Subcutaneous abdominal adipose tissue (tissue), 5 donors: ENCODE measurements around the gene AMER3.

ENCODE experiments used
- H3K27ac ChIP-seq: one replicate; pipeline ENCODE4 v1.7.0; 2013; ENCODE audit warnings: low read depth, mild to moderate bottlenecking, inconsistent platforms, low read length, moderate library complexity
- H3K27me3 ChIP-seq, 5 donors: one replicate each; pipeline ENCODE4 v1.7.0; 2013; ENCODE audit warnings: low read length in 5 of 5, inconsistent platforms in 1 of 5; ENCODE audit not compliant: control insufficient read depth in 5 of 5, insufficient read depth in 4 of 5
- H3K36me3 ChIP-seq, 5 donors: one replicate each; pipeline ENCODE4 v1.7.0; 2013; ENCODE audit warnings: low read length in 5 of 5; ENCODE audit not compliant: control insufficient read depth in 5 of 5, insufficient read depth in 5 of 5
- H3K4me1 ChIP-seq, 5 donors: one replicate each; pipeline ENCODE4 v1.7.0; 2013; ENCODE audit warnings: low read length in 5 of 5, mild to moderate bottlenecking in 3 of 5, moderate library complexity in 1 of 5; ENCODE audit not compliant: control insufficient read depth in 5 of 5, insufficient read depth in 5 of 5
- H3K4me3 ChIP-seq, 5 donors: one replicate each; pipeline ENCODE4 v1.7.0; 2013; ENCODE audit warnings: low read length in 5 of 5, low read depth in 1 of 5
- H3K9ac ChIP-seq, 5 donors: one replicate each; pipeline ENCODE4 v1.7.0; 2013; ENCODE audit warnings: low read length in 5 of 5, mild to moderate bottlenecking in 4 of 5, moderate library complexity in 3 of 5
- H3K9me3 ChIP-seq, 5 donors: one replicate each; pipeline ENCODE4 v1.7.0; 2013; ENCODE audit warnings: low read length in 5 of 5; ENCODE audit not compliant: control insufficient read depth in 5 of 5
- donor health status: healthy.
- donor health status: healthy.
- donor health status: healthy.
- donor health status: healthy.
- donor health status: healthy.

AMER3 gene

GRCh38 chr2:130785466-130786055 lies 30.2 kb downstream of the AMER3 start:
- H3K4me1 ChIP-seq: no peaks in the 10 kb centered on the region
- peaks cover 0 to 4% (median 0%) of the 10 kb centered on the region in 5 donors for H3K27me3 ChIP-seq
- H3K9ac ChIP-seq: no peak overlapping the region
- H3K9me3 ChIP-seq: no peaks in the 10 kb centered on the region
- no peak overlapping the region for H3K4me3 ChIP-seq
- H3K27ac ChIP-seq: no peak overlapping the region
- H3K36me3 ChIP-seq: no peaks in the 10 kb centered on the region

- H3K27me3 ChIP-seq: peaks cover 0 to 4% (median 0%) of the 10 kb centered on the region in 5 donors
- H3K9ac ChIP-seq: no peak overlapping the region
- no peak overlapping the region for H3K4me3 ChIP-seq
- no peaks in the 10 kb centered on the region for H3K9me3 ChIP-seq
- no peak overlapping the region for H3K27ac ChIP-seq
- H3K4me1 ChIP-seq: no peaks in the 10 kb centered on the region
- no peaks in the 10 kb centered on the region for H3K36me3 ChIP-seq
Measured at GRCh38 chr2:130786076-130786475, 30.7 kb downstream of the AMER3 start.

DNA sequence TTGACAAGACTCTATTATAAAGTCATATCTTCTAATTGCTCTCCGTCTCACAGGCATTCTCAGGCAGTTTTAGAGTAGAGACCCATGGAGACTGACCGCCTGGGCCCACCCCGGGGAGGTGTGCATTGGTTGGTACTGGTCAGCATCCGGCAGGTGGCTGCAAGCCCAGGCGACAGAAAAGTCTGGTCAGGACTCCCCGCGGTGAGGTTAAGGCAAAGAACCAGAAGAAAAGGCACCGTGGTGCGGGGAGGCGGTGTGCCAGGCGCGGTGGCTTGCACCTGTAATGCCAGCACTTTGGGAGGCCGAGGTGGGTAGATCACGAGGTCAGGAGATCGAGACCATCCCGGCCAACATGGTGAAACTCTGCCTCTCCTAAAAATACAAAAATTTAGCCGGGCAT lies 32.5 kb downstream of the AMER3 start:
- no peak overlapping the region for H3K9ac ChIP-seq
- H3K4me3 ChIP-seq: no peak overlapping the region
- peaks cover 0 to 4% (median 0%) of the 10 kb centered on the region in 5 donors for H3K27me3 ChIP-seq
- H3K9me3 ChIP-seq: no peaks in the 10 kb centered on the region
- no peak overlapping the region for H3K27ac ChIP-seq
- no peaks in the 10 kb centered on the region for H3K4me1 ChIP-seq
- no peaks in the 10 kb centered on the region for H3K36me3 ChIP-seq

DNA sequence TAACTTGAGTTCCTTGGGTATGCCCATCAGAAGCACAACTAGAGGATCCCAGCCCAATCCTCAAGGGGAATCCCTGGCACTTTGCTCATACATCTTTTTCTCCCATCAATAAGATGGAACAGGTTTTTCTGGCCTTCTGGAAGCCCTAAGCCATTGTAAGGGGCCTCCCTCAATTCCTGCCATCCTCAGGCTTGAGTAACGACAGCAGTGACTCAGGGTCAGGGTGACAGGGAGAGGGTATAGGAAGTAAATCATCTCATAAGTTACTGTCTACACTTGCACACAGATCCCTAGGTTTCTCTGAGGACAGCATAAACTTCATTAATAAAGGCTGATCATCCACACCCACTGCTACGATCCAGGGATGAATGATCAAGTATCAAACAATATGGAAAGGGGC lies 35.0 kb downstream of the AMER3 start:
- no peak overlapping the region for H3K9ac ChIP-seq
- no peak overlapping the region for H3K4me3 ChIP-seq
- H3K9me3 ChIP-seq: no peaks in the 10 kb centered on the region

DNA sequence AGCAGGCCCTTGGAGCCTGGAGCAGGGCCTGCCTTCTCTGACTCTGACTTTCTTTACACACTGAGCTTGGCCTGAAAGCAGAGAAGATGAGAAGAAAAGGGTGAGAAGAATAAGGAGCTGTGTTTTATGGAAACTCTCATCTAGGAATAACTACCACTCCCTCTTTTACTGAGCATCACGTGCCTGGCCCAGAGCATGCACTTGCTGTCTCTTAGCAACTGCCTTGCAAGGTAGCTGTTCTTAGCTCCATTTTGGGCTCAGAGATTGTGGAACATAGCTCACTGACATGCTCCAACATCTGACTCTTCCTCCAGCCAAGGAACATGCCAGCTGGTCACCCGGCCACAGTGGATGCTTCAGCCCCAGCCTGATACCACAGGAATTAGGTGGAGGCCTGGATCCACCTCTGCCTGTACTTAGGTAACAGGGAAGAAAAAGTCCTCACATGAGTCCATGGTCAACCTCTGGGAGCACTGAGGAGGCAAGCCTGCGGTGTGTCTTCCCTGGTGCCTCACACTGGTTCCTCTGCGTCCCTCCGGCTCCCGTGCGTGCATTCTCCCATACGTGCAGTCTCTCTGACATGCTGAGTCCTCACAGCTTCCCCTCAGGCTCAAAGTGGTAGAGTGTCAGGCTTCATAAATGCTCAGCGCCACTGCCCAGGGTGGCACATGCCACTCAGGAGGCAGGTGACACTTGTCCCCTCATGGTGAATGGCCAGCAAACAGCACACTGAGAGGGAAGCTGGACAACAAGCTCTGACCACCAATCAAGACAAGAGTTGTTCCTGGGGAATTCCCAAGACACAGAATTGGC lies 35.7 kb downstream of the AMER3 start:
- Histone ChIP-seq H3K4me1 (no peaks in the 10 kb centered on the region), H3K9ac (no peak overlapping the region), H3K4me3 (no peak overlapping the region), H3K27ac (no peak overlapping the region), H3K9me3 (no peaks in the 10 kb centered on the region), H3K36me3 (no peaks in the 10 kb centered on the region), H3K27me3 (peaks cover 0 to 3% (median 0%) of the 10 kb centered on the region in 5 donors)

More for the DNA sequence above, 35.0 kb downstream of the AMER3 start:
- no peaks in the 10 kb centered on the region for H3K4me1 ChIP-seq
- H3K27me3 ChIP-seq: peaks cover 0 to 4% (median 0%) of the 10 kb centered on the region in 5 donors
- no peaks in the 10 kb centered on the region for H3K36me3 ChIP-seq
- H3K27ac ChIP-seq: no peak overlapping the region

DNA sequence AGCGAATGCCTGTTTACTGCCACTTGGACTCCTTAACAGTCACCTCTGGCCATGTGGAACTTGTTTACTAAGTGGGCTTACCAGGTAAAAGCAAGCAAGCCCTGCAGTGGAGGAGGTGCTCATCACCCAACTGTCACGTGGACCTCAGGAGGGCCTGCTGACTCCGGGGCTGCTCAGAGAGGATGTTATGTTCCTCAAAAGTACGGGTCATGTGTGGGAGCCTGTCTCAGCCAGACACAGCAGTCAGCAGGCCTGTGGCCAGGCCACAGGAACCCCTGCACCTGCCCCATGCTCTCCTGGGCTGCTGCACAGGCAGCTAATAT lies 36.2 kb downstream of the AMER3 start:
- Histone ChIP-seq H3K27me3 (peaks cover 0 to 3% (median 0%) of the 10 kb centered on the region in 5 donors), H3K4me3 (no peak overlapping the region), H3K4me1 (no peaks in the 10 kb centered on the region), H3K9ac (no peak overlapping the region), H3K27ac (no peak overlapping the region), H3K36me3 (no peaks in the 10 kb centered on the region), H3K9me3 (no peaks in the 10 kb centered on the region)

DNA sequence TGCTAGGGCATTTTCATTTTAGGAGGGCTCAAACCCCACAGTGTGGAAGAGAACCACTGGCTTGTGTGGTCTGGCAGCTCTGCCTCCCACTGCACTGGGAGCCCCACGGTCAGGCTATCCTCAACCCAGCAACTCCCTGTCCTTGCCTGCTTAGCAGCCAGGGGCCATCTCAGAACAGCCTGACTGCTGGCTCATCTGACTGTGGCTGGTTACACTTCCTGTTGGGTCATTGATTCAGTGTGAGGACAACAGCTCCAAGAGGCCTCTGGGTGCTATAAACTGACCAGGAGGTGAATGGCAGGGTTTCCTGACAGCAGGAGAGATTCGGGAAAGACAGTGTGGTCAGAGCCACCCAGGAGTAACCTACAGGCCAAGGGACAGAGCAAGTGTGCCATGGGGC lies 40.1 kb downstream of the AMER3 start:
- peaks cover 3 to 17% (median 11%) of the 10 kb centered on the region in 5 donors for H3K4me1 ChIP-seq
- H3K4me3 ChIP-seq: no peak overlapping the region
- H3K27me3 ChIP-seq: no peaks in the 10 kb centered on the region
- H3K9me3 ChIP-seq: no peaks in the 10 kb centered on the region
- H3K9ac ChIP-seq: no peak overlapping the region
- no peaks in the 10 kb centered on the region for H3K36me3 ChIP-seq
- H3K27ac ChIP-seq: no peak overlapping the region

- H3K9me3 ChIP-seq: no peaks in the 10 kb centered on the region
- H3K27me3 ChIP-seq: no peaks in the 10 kb centered on the region
- no peak overlapping the region for H3K27ac ChIP-seq
- H3K4me3 ChIP-seq: no peak overlapping the region
- no peaks in the 10 kb centered on the region for H3K36me3 ChIP-seq
- H3K9ac ChIP-seq: no peak overlapping the region
- peaks cover 3 to 17% (median 11%) of the 10 kb centered on the region in 5 donors for H3K4me1 ChIP-seq
Measured at GRCh38 chr2:130796290-130796689, 41.0 kb downstream of the AMER3 start.

DNA sequence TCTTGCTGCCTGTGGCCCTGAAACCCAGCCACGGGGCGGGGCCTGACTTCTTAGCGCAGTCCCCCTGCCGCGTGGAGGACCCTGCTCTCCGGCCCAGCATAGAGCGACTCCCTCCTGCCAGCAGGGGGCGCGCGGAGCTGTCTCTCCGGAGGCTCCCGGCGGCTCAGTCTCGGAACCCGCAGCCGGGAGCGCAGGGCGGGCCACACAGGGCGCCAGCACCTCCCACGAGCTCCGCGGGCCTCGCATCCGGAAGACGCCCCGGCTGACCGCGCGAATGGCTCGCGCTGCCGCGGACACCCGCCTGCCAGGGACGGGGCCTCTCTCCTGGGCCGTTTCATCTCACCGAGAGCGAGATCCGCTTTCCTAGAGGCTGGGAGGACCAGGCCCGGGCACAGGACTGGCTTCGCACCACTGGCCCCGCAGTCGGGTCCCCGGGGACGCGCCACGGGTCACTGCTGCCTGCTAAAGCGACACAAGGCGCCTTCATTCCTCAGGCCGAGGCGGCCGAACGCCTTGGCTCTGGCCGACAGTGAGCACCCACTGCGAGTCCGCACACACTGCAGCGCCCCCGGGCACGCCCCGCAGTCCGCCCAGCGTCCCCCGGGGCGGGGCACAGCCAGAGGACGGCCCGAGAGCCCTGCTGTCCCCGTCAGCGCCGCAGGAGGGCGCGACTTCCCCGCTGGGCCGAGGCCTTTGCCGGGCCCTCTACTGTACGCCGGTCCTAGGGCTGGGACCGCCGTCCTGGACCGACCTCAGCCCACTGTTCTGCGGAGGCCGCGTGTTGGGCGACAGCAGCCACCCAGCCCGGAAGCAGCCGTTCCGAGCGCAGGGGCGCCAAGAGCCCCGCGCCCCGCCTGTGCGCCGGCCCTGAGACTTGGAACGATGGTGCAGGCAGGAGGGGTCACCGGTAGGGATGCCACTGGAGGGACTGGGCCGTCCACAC lies 42.4 kb downstream of the AMER3 start:
- Histone ChIP-seq H3K4me3 (peak overlapping the region; percentile 61 to 89 (median 85)), H3K36me3 (no peaks in the 10 kb centered on the region), H3K27me3 (no peaks in the 10 kb centered on the region), H3K9me3 (no peaks in the 10 kb centered on the region), H3K4me1 (peaks cover 3 to 17% (median 11%) of the 10 kb centered on the region in 5 donors), H3K9ac (peak overlapping the region in 4 of 5 donors; percentile 78 to 85 (median 79)), H3K27ac (peak overlapping the region; percentile 75)
